Inflammatory macrophage treated with lipopolysaccharide for 4 hours (primary cell): ENCODE results near the gene MMP24.

Experiments used
- DNase-seq: peaks from one replicate; pipeline ENCODE4 v3.0.0-alpha.2; 2020

The MMP24 gene

GRCh38 chr20:35316086-35316485, 89.6 kb downstream of the MMP24 start:
- no peak for DNase-seq

- peak; percentile 32 for DNase-seq
These were observed 91.1 kb downstream of the MMP24 start for GRCh38 chr20:35317416-35318210.

GRCh38 chr20:35318502-35319157, 92.1 kb downstream of the MMP24 start:
- DNase-seq: no peak

- DNase-seq: no peak
These were observed 92.8 kb downstream of the MMP24 start for GRCh38 chr20:35319192-35319870.

- DNase-seq: no peak
These were observed 93.3 kb downstream of the MMP24 start for GRCh38 chr20:35319871-35320197.

- DNase-seq: no peak
These were observed 94.1 kb downstream of the MMP24 start for GRCh38 chr20:35320396-35321126.

- no peak for DNase-seq
These were observed 98.9 kb downstream of the MMP24 start for GRCh38 chr20:35325401-35325800.

- peak; percentile 83 for DNase-seq
These were observed 99.7 kb downstream of the MMP24 start for GRCh38 chr20:35326021-35326739.
